GM19043 (cell line): Measurements from ENCODE around the gene UBAC1.
"Not testable (repeated sequence)": the region's sequence is repeated elsewhere in the genome, so short reads cannot be mapped to it uniquely, and the experiment has no call there.

Experiments used
- ATAC-seq: cut with Tn5 transposase; IDR thresholded peaks from one replicate; pipeline ENCODE4 v1.9.1; 2021; ENCODE audit warnings: low read depth; ENCODE audit not compliant: unreplicated experiment

Gene UBAC1

DNA sequence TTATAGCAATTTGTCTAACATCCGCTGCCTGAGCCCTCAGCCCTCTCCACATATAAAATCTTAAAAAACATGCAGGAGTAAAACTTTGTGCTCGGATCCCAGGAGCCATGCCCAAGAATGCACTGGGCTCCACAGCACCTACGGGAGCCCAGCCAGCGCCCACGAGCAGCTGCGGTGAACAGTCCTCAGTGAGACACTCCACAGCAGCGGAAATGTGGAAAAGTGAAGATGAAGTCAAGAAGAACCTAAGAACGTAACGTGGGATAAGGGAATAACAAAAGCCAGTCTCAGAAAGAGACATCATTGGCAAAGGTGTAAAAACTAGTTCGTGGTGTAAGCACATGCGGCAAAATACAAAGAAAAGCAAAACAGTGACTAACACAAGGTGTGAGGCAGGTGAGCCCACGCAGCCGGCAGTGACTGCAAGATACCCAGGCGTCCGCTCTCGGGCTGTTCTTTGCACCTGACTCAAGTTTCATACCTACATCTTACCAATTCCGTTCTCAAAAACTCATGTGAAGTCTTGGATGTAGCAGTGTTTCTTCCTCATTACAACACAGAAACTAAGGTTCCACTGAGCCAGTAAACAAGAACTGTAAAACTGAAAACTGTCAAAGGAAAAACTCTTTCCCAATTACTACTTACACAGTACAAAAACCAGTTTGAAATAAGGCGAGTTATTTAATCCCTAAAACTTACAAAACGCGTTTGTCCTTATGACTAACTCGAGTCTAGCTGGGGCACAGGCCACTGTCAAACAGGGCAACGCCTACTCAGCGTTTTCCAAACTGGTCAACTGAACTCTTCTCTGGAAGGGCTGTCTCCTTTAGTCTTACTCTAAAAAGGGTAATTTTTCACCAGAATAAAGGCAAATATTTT lies 55.6 kb downstream of the UBAC1 start:
- ATAC-seq, result no peak

GRCh38 chr9:135903786-135904520 lies 57.2 kb downstream of the UBAC1 start:
- no peak for ATAC-seq

GRCh38 chr9:135903358-135903656 lies 57.9 kb downstream of the UBAC1 start:
- no peak for ATAC-seq

GRCh38 chr9:135902655-135903357 lies 58.4 kb downstream of the UBAC1 start:
- no peak for ATAC-seq

DNA sequence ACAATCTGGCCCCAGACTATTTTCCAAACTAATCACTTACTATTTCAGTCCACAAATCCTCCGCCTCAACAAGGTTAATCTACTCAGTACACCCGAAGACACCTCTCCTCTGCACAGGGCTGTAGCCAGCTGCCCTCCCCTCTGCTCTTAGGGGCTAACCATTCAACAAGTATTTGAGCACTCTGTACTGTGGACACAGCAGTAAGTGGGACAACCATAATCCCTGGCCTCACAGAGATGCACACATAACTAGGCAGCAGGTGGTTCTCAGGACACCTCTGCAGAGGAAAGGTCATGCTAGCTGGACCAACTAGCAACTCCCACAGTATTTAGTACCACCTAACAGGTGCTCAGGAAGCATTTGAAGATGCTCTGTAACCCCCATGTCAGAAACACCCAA lies 59.3 kb downstream of the UBAC1 start:
- no peak for ATAC-seq

GRCh38 chr9:135901031-135901758 lies 60.0 kb downstream of the UBAC1 start:
- ATAC-seq, result no peak

DNA sequence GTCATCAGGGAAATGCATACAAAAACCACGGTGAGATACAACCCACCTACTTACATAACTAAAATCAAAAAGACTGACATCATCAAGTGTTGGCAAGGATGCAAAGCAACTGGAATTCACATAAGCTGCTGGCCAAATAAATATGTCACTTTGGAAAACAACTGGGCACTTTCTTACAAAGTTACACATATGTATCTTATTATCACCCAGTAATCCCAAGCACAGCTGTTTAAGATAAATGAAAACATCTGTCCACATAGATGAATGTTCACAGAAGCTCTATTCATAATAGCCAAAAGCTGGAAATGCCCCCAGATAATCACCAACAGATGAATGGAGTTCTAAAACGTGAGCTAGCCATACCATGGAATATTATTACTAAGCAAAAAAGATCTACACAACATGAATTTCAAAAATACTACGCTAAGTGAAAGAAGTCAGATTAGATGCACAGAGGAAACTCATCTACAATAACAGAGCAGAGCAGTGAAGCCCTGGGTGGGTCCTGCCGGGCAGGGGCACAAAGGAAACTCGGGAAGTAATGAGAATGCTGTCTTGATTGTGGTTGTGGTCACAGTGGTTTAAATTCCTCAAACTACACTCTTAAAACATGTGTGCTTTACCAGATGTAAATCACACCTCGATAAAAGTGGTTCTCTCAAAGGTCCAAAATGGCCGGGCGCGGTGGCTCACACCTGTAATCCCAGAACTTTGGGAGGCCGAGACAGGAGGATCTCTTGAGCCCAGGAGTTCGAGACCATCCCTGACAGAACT lies 62.4 kb downstream of the UBAC1 start:
- ATAC-seq, result no peak

DNA sequence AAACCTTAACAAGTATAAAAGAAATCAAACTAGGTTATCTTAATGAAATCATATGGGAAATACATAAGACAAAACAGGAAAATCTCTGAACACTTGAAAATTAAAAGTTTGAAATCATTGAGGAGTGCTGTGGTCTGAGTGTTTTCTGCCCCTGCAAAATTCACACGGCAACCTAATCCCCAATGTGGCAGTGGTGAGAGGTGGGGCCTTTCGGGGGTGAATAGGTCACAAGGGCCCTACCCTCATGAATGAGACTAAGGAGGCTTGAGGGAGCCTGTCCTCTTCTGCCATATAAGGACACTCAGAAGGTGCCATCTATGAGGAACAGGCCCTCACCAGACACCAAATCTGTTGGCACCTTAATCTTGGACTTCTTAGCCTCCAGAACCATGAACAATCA lies 64.5 kb downstream of the UBAC1 start:
- ATAC-seq, result no peak

GRCh38 chr9:135896205-135896604 lies 65.0 kb downstream of the UBAC1 start:
- ATAC-seq, result no peak

DNA sequence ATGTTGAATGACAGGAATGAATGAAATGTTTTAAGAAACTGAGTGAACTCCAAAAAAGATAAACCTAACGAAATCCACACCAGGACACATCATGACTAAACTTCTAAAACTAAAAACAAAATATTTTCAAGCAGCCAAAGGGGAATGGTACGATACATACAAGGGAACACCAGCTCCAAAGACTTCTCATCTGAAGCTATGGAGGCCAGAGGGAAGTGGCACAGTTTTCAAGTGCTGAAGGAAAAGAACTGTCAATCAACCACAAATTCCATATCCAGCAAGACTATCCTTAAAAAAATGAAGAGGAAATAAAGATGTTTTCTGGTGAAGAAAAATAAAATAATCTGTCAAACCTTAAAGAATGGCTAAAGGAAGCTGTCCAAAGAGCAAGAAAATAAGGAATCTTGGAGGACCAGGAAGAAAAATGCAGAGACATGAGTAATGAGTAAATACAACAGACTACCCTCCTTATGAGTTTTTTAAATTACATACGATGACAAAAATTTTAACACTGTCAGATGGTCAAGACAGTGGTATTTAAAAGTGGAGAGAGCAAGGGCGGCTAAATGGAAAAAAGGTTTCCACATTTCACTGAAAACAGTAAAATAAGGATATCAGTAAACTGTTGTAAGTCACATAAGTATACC lies 65.8 kb downstream of the UBAC1 start:
- ATAC-seq, result no peak

- no peak for ATAC-seq
Observed at GRCh38 chr9:135893104-135893503, 68.1 kb downstream of the UBAC1 start.

- ATAC-seq, result not testable (repeated sequence)
Observed at GRCh38 chr9:135892327-135892726, 68.8 kb downstream of the UBAC1 start.

DNA sequence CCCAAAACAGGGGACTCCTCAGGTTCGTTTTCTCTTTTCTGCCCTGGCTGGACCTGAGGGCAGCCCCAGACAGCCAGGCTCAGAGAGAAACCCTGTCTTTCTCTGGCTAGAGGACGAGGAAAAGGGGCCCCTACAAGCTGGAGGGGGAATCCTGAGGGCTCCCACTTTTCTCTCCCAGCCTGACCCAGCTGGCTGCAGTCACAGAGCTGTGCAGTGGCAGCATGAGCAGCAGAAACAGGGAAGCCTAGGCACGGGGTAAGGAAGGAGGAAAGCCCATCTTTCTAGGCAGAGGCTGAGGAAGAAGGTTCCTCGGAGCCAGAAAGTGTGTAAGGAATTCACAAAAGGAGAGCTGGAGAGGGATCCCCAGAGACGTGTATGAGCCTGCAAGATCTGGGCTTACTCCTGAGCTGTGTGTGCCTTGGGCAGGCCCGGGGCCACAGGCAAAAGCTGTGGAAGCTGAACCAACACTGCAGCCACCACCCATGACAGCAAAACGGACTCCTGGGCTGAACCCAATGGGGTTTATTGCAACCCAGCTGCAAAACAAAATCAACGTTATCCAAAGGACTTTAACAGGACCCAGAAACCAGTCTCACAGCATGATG lies 70.0 kb downstream of the UBAC1 start:
- no peak for ATAC-seq

DNA sequence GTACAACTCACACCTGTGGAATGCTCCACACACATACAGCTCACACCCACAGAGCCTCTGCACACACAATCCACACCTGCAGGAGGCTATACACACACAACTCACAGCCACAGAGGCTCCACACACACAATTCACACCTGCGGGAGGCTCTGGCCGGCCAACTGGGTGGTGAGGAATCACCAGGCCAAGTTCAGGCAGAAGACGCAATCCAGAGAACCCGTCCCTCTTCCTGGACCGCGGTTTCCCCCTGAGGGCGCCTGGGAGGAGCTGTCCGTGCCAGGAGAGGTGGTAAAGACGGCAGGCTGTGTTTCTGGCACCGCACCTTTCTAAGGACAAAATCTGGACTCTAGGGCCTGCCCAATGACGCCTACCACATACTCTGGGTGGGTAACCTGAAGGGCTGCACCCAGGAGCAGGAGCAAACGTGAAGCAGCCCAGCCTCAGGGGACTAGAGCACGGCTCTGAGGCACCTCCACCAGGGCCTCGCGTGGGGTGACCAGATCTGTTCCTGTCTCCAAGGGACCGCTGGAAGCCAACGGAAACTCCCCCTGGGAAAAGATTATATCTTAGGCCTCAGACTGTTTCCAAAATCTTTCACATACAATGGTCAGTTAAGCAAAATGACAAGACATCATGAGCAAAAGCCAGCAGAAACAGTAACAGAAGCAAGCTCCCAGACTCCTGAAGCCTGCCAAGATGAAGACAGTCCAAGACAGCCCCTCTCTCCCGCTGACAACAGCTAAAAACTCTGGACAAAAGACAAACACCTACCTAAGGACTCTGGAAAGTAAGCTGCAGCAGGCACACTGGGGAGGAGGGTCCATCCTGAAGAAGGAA lies 70.8 kb downstream of the UBAC1 start:
- no peak for ATAC-seq

DNA sequence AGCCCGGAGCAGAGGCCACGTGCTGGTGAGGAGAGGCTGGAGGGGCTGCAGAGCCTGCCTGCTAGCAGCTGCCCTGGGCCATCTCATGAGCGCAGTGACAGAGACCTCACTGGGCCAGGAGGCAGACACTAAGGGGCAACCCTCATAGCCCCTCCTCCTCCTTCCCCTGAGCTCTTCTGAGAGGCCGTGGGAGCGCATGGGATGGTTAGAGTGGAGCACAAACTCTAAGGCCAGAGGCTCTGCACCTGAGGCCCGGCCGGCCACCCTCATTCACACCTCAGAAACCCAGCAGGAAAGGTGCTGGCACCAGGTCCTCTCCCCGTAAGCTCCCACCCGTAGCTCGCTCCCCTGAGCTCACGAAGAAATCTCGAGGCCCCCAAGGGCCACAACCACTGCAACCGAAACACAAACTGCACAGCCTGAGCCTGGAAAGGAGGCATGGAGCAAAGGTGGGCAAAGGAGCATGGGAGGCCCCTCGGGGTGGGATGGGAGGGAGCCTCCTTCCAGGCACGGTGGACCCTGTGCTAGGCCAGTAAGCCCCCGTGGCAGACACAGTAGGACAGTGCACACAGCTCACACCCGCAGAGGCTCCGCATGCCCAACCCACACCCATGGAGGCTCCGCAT lies 71.5 kb downstream of the UBAC1 start:
- no peak for ATAC-seq

DNA sequence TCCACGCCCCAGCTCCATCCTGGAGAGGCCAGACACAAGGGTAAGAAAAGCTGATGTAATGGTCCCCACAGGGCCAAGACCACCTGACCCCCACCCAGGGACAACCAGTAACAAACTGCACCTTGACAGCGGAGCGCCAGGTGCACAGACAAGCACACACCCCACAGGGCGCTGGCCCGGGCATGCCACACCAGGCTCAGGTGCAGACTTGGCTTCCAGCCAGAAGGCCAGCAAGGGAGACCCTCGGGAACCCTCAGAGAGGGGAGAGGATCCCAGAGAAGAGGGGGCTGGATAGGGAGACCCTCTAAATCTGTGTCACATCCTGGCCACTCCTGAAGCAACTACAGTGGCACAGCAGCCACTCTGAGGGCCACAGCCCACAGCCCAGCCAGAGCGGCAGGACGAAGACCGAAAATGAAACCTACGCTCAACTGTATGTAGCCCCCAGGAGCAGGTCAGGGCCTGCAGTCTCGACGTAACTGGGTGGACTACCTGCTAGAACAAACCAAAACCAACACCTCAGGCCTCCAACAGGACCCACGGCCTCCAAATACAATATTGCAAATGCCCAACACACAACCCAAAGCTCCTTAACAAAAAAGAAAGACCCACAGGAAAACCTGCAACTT lies 72.3 kb downstream of the UBAC1 start:
- ATAC-seq, result no peak

DNA sequence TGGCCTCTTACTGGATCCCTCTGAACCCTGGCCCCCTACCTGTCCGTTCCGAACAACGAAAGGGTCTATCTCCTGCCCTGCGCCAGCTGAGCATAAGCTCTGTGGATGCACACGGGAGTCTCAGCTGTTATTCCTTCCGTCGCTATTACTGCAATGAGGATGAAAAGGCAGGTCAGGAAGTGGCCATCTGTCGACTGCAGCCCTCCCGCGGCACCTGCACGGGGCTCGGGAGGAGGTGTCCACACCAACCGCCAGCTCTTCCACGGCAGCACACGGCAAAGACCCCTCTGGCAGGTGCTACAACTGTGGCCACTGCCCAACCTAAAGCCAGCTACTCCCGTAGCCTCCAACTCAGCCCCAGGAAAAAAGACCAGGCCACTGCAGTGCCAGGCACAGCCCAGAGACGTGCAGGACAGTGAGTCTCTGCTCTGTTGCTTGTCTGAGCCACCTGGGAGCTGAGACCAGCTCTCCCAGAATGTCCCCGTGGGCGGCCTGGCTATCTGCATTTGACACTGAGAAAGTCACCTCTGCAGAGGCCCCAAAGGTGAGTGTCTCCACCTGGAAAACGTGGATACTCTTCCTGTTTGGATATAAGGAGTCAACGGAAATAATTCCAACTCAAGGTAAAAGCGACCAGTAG lies 72.9 kb downstream of the UBAC1 start:
- ATAC-seq, result no peak
